KOPT-K1 (cell line): ENCODE measurements around the gene SGIP1.
"Not testable (repeated sequence)": the region's sequence is repeated elsewhere in the genome, so short reads cannot be mapped to it uniquely, and the experiment has no call there.

ENCODE experiments used
- H3K27ac ChIP-seq: fragments of 200-600 bp; sonication (generic); 2 replicates; pipeline ENCODE4 v1.5.1; 2016; ENCODE audit warnings: antibody characterized with exemption, mild to moderate bottlenecking, low read depth, low read length; ENCODE audit not compliant: poor library complexity, severe bottlenecking
- H3K36me3 ChIP-seq: fragments of 200-600 bp; sonication (generic); 2 replicates; pipeline ENCODE4 v1.5.1; 2017; ENCODE audit warnings: antibody characterized with exemption, mild to moderate bottlenecking, low read length, moderate library complexity; ENCODE audit not compliant: insufficient read depth
- H3K9me3 ChIP-seq: fragments of 200-600 bp; sonication (generic); 2 replicates; pipeline ENCODE4 v1.5.1; 2017; ENCODE audit warnings: antibody characterized with exemption, low read length, mild to moderate bottlenecking; ENCODE audit not compliant: insufficient read depth, poor library complexity, severe bottlenecking

The SGIP1 gene

GRCh38 chr1:66559517-66559916, 25.6 kb downstream of the SGIP1 start:
- Histone ChIP-seq H3K27ac (no peak overlapping the region), H3K9me3 (no peaks in the 10 kb centered on the region)

GRCh38 chr1:66562561-66562960, 28.6 kb downstream of the SGIP1 start:
- H3K27ac ChIP-seq: no peak overlapping the region
- no peaks in the 10 kb centered on the region for H3K9me3 ChIP-seq
- no peaks in the 10 kb centered on the region for H3K36me3 ChIP-seq

More at GRCh38 chr1:66559517-66559916, 25.6 kb downstream of the SGIP1 start:
- no peaks in the 10 kb centered on the region for H3K36me3 ChIP-seq

GRCh38 chr1:66563094-66563800, 29.3 kb downstream of the SGIP1 start:
- Histone ChIP-seq H3K9me3 (no peaks in the 10 kb centered on the region), H3K36me3 (no peaks in the 10 kb centered on the region), H3K27ac (no peak overlapping the region)

- Histone ChIP-seq H3K27ac (no peak overlapping the region), H3K9me3 (no peaks in the 10 kb centered on the region), H3K36me3 (no peaks in the 10 kb centered on the region)
These were observed 30.1 kb downstream of the SGIP1 start for GRCh38 chr1:66563941-66564630.

GRCh38 chr1:66570196-66570595, 36.2 kb downstream of the SGIP1 start:
- Histone ChIP-seq H3K27ac (no peak overlapping the region), H3K9me3 (no peaks in the 10 kb centered on the region), H3K36me3 (no peaks in the 10 kb centered on the region)

- H3K27ac ChIP-seq: no peak overlapping the region
- H3K9me3 ChIP-seq: no peaks in the 10 kb centered on the region
- H3K36me3 ChIP-seq: no peaks in the 10 kb centered on the region
These were observed 37.8 kb downstream of the SGIP1 start for GRCh38 chr1:66571789-66572188.

GRCh38 chr1:66575739-66576138, 41.8 kb downstream of the SGIP1 start:
- Histone ChIP-seq H3K27ac (no peak overlapping the region), H3K9me3 (no peaks in the 10 kb centered on the region), H3K36me3 (no peaks in the 10 kb centered on the region)

- Histone ChIP-seq H3K36me3 (no peaks in the 10 kb centered on the region), H3K27ac (no peak overlapping the region), H3K9me3 (no peaks in the 10 kb centered on the region)
These were observed 42.7 kb downstream of the SGIP1 start for GRCh38 chr1:66576645-66577044.

- H3K9me3 ChIP-seq: no peaks in the 10 kb centered on the region
- no peaks in the 10 kb centered on the region for H3K36me3 ChIP-seq
- no peak overlapping the region for H3K27ac ChIP-seq
These were observed 44.9 kb downstream of the SGIP1 start for GRCh38 chr1:66578841-66579240.

GRCh38 chr1:66580081-66580480, 46.1 kb downstream of the SGIP1 start:
- Histone ChIP-seq H3K36me3 (no peaks in the 10 kb centered on the region), H3K9me3 (no peaks in the 10 kb centered on the region), H3K27ac (no peak overlapping the region)

- Histone ChIP-seq H3K27ac (no peak overlapping the region), H3K9me3 (no peaks in the 10 kb centered on the region), H3K36me3 (no peaks in the 10 kb centered on the region)
These were observed 49.1 kb downstream of the SGIP1 start for GRCh38 chr1:66583021-66583420.

GRCh38 chr1:66585002-66585401, 51.0 kb downstream of the SGIP1 start:
- H3K27ac ChIP-seq: no peak overlapping the region
- H3K9me3 ChIP-seq: no peaks in the 10 kb centered on the region
- no peaks in the 10 kb centered on the region for H3K36me3 ChIP-seq

- Histone ChIP-seq H3K27ac (no peak overlapping the region), H3K36me3 (no peaks in the 10 kb centered on the region), H3K9me3 (no peaks in the 10 kb centered on the region)
These were observed 55.4 kb downstream of the SGIP1 start for GRCh38 chr1:66589326-66589725.

- not testable (repeated sequence) for H3K27ac ChIP-seq, H3K36me3 ChIP-seq, H3K9me3 ChIP-seq
These were observed 58.2 kb downstream of the SGIP1 start for GRCh38 chr1:66592106-66592507.

GRCh38 chr1:66596191-66596590, 62.2 kb downstream of the SGIP1 start:
- Histone ChIP-seq H3K27ac (no peak overlapping the region), H3K36me3 (no peaks in the 10 kb centered on the region), H3K9me3 (no peaks in the 10 kb centered on the region)

GRCh38 chr1:66597500-66597899, 63.5 kb downstream of the SGIP1 start:
- Histone ChIP-seq H3K9me3 (no peaks in the 10 kb centered on the region), H3K36me3 (no peaks in the 10 kb centered on the region), H3K27ac (no peak overlapping the region)
